ENCODE data around the gene OR51B4. TPM values are rescaled to one million over a fixed set of nuclear protein-coding genes. Genes with fewer than 3 reads are reported as not detected.

OR51B4 gene
- total RNA-seq, 2 experiments from 2014 or later = not detected

- Mint-ChIP-seq H3K9me3 (no peaks in the 10 kb centered on the region), H3K27ac (no peak overlapping the region), H3K4me3 (no peak overlapping the region), H3K4me1 (no peaks in the 10 kb centered on the region), H3K36me3 (ENCODE audit: low read depth) (no peaks in the 10 kb centered on the region), H3K27me3 (no peaks in the 10 kb centered on the region)
- DNase-seq = no peak
- ChIA-PET CTCF (no interaction called here), POLR2A (no interaction called here)
These were observed 49.4 kb downstream of the OR51B4 start for GRCh38 chr11:5252192-5252918.

DNA sequence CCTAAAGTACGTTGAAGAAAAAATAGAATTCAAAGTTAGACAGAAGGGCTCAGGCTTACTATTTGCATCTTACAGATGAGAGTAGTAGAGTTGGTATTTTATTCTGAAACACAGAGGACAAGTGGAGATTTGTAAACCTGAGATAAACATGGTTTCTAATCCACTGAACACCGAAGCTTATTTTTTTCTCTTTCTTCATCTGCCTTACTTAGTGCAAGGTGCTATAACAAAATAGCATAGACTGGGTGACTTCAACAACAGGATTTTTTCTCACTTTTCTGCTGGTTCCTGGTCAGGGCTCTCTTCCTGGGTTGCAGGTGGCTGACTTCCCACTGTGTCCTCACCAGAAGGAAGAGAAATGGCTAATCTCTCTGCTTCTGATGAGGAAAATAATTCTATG, 50.0 kb downstream of the OR51B4 start:
- H3K36me3 Mint-ChIP-seq (ENCODE audit: low read depth) = no peaks in the 10 kb centered on the region
- no peak for DNase-seq
- H3K27me3 Mint-ChIP-seq = no peaks in the 10 kb centered on the region
- CTCF ChIA-PET = no interaction called here
- POLR2A ChIA-PET = no interaction called here
- no peak overlapping the region for H3K27ac Mint-ChIP-seq
- no peaks in the 10 kb centered on the region for H3K9me3 Mint-ChIP-seq
- no peaks in the 10 kb centered on the region for H3K4me1 Mint-ChIP-seq
- no peak overlapping the region for H3K4me3 Mint-ChIP-seq

Other genes starting within 250 kb of the OR51B4 start
- gene OR52E2, start 242.3 kb downstream of the OR51B4 start, total RNA-seq = not detected
- gene OR52E1, start 232.4 kb downstream of the OR51B4 start, total RNA-seq = not detected
- not detected for gene OR52A5, start 163.6 kb downstream of the OR51B4 start, total RNA-seq
- not detected for gene OR52A1, start 147.2 kb downstream of the OR51B4 start, total RNA-seq
- gene OR51V1, start 101.3 kb downstream of the OR51B4 start, total RNA-seq = not detected
- gene HBB, start 74.9 kb downstream of the OR51B4 start, total RNA-seq = not detected
- not detected for gene HBD, start 67.5 kb downstream of the OR51B4 start, total RNA-seq
- gene HBG1, start 52.1 kb downstream of the OR51B4 start, total RNA-seq = not detected
- not detected for gene HBG2, start 47.2 kb downstream of the OR51B4 start, total RNA-seq
- gene HBE1, start 32.0 kb downstream of the OR51B4 start, total RNA-seq = not detected
- gene OR51B2, start 22.4 kb upstream of the OR51B4 start, total RNA-seq = not detected
- gene OR51B5, start 41.6 kb upstream of the OR51B4 start, total RNA-seq = not detected
- not detected for gene OR51B6, start 49.6 kb upstream of the OR51B4 start, total RNA-seq
- not detected for gene OR51M1, start 81.9 kb upstream of the OR51B4 start, total RNA-seq
- gene OR51Q1, start 120.2 kb upstream of the OR51B4 start, total RNA-seq = not detected
- gene OR51I1, start 139.6 kb upstream of the OR51B4 start, total RNA-seq = not detected
- gene OR51I2, start 147.4 kb upstream of the OR51B4 start, total RNA-seq = not detected
- gene OR52D1, start 186.7 kb upstream of the OR51B4 start, total RNA-seq = not detected
- gene UBQLN3, start 208.0 kb upstream of the OR51B4 start, total RNA-seq = not detected
- gene UBQLNL, start 214.8 kb upstream of the OR51B4 start, total RNA-seq = under 1 TPM; 0.13 to 0.28 TPM
- not detected for gene OR52H1, start 246.6 kb upstream of the OR51B4 start, total RNA-seq

Data from activated CD4-positive, alpha-beta memory T cell treated with anti-CD3 and anti-CD28 coated beads, Interleukin-2, amount 10 ng/mL, durations not matched to agents 7 days and 5 days (primary cell).